Activated CD4-positive, CD25-positive, alpha-beta regulatory T cell treated with anti-CD3 and anti-CD28 coated beads, Interleukin-2, amount 50 U/mL, for 16 hours (primary cell): Measurements from ENCODE around the gene PDPN.

Experiments used
- DNase-seq: peaks from one replicate; pipeline ENCODE4 v3.0.0-alpha.2; 2020; ENCODE audit warnings: low read depth, low spot score

Gene PDPN

DNA sequence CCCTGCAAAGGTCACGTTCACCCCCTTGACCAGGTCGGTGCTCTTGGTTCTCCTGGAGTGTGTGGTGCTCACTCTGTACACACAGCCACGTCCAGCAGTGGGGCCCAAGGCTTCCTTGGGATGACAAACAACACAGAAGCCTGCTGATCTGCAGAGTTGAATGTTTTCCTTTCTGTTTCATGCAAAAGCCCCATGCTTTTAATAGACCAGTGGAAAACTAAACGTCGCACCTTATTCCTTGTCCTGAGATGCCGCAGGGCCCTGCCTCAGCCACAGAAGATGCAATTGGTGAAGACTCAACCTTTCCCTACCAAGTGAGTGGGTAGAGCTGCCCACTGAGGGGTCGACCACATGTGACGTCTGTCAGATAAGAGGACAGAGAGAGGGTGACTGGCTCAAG is 5.8 kb upstream of the PDPN start:
- DNase-seq, result no peak

DNA sequence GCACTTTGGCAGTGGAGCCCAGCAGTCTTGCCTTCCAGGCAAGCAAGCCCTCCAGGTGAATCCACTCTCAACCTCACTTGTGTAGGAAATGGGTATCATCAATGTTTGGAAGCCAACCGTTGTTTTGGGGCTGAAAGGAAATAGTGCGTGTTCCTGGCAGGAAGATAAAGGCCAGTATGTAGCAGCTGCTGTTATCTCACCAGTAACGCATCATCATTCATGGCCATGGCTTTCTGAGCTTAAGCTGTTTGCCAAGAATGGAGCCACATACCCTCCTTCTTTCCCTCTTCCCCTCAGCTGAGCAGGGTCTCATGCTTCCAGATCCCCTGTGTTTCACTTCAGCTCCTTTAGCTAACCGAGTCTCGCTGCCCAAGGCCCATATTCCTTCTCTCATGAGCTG is 2.2 kb upstream of the PDPN start:
- DNase-seq, result no peak

DNA sequence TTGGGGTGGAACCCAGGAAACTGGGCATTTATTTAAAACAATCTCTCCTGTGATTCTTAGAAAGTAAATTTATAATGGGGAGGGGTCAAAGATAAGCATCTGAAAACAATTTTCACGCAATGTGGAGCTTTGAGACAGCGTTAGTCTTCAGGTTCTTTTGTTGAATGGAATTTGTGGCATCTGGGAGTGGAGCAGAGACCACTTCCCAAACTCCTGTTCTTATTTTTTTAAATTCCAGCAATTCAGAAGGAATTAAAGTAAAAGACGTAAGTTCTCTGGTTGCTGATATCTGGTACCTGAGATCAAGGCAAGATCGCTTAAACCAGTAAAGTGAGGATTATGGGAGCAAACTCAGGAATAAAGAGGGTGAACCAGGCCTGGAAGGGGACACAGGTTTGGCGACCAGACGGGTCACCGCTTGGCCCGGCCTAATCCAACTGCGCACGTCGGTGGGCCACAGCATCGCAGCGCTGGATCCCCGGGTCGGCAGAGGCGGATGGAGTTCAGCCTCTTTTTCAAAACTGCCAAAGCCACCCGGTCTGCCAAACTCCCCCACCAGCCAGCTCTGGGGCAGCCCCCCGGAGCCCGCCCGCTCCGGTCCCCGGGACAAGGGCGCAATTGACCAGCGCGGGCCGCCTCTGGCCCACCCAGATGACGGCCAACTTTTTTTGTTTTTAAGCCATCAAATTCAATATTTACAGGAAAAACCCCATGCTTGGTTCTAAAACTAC is 754 bp upstream of the PDPN start:
- no peak for DNase-seq

DNA sequence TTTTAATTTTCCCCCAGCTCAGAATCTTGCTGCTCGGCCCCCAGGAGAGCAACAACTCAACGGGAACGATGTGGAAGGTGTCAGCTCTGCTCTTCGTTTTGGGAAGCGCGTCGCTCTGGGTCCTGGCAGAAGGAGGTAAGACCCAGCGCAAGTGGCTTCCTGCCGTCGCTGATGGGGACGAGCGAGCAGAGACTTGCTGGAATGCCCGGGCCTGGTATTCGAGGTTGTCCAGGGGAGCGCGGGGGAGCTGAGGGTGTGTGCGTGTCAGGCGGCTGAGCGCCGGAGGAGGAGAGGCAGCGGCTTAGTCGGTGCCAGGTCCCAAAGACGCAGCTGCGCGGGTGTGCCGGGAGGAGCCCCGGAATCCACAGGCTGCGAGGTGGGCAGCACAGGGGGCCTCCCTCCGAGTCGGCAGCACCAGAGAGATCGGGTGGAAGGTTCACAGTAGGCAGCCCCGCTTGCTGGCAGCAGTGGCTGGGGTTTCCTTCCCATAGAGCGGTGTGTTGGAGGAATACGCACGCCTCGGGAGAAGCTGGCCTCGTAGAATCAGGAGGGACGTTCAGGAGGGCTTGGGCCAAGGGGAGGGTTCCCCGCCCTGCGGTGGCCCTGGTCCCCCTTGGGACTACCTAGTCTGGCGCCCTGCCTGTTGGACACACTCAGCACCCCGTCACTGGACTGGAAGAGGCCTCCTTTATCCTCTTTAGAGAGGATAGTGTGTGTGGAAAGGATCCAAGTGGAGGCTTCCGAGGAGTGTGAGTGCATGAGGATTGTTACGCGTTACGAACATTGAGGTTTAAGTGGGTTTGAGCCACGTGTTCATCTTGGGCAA is 547 bp downstream of the PDPN start:
- no peak for DNase-seq

DNA sequence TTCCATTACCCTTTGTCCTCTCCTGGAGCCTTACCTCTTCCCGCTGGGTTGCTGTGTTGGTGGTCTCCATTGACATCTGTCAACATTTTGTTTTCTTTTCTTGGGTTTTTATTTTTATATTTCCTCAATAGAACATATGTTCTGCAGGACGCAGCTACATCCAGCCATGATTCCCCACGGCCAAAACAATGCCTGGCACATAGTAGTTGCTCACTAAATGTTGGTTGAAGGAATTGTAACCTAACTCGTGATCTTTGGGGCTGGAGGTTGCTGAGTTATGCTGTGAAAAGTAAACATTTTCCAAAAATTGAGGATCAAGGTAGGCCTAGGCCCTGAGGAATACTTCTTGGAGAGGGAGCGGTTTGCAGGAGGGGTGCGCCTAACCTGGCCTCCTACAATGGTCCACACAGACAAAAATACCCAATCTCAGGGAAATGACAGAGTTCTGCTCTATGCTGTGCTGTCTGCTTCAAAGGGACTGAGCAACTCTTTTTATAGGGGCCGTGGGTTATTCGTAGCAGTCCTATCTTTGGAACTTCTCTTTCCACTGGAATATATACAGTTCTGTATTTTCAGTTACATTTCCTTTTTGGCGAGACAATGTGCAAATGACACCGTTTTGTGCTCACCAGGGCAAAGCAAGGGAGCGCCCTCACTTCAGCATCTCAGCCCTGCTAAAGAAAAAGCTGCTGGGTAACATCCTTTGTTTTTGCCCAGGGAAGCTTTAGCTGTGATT is 1.4 kb downstream of the PDPN start:
- no peak for DNase-seq

DNA sequence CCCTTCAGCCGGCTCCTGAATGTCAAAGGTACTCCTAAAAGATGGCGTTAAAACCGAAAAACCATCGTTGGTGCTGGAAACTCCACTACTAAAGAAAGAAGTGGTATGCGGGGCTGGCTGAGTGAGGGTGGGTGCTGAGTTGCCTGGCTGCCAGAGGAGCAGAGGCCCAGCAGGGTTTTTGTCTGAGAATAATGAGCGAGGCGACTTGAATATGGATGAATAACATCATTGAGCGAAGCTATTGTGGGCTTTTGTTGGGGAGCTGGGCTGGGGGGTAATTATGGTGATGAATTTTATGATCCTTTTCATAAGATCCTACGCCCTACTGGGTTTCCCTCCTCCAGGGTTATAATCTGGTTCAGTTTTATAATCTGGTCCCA is 2.0 kb downstream of the PDPN start:
- no peak for DNase-seq

DNA sequence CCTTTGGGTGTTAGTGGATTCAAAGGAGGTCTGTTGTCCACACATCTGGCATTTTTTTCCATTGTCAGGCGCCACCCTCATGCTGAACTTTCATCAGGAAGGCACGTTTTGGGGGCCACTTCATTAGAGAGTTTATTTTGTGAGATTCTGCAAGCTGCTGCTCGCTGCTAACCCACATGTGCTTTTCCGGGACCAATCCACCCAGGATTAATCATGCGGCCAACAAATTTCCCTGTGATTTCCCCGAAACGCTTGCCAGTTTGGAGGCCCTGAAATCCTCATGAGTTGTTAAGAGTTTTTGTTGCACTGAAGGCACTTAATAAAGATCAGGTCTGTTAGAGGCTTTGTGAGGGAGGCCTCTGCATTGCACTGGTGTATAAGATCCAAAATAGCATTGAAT is 2.4 kb downstream of the PDPN start:
- DNase-seq, result no peak

DNA sequence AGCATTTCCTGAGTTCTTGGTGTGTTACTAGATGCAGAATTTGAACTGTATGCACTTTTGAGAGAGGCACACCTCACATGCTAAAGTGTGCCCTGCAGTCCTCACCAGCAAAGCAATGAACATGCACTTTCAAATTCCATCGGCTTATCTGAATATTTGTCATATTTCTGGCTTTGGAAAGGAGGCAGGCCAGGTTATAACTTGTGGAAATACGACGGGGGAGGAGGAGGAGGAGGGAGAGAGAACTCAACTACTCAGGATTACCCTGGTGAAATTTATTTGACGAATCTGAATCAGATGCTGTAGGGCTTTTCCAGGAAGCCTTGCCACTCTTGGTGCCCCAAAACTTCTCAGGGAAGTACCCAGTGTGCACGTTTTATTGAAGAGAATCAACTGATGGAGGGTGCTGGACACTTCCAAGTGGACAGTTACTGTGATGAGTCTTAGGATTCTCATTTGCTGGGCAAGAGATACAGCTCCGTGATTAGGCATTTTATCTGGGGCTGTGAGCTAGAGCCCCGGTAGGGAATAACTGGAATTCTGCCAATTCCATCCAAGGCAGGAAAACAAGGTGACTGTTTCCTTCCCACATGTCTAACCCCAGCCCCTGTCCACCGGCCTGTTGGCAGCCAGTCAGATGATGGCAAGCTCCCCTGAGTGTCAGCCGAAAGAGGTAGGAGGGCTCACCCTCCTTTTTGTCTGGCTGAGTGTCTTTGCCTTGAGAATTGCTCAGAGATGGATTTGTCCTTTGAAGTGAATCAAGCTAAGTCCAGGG is 3.8 kb downstream of the PDPN start:
- no peak for DNase-seq

DNA sequence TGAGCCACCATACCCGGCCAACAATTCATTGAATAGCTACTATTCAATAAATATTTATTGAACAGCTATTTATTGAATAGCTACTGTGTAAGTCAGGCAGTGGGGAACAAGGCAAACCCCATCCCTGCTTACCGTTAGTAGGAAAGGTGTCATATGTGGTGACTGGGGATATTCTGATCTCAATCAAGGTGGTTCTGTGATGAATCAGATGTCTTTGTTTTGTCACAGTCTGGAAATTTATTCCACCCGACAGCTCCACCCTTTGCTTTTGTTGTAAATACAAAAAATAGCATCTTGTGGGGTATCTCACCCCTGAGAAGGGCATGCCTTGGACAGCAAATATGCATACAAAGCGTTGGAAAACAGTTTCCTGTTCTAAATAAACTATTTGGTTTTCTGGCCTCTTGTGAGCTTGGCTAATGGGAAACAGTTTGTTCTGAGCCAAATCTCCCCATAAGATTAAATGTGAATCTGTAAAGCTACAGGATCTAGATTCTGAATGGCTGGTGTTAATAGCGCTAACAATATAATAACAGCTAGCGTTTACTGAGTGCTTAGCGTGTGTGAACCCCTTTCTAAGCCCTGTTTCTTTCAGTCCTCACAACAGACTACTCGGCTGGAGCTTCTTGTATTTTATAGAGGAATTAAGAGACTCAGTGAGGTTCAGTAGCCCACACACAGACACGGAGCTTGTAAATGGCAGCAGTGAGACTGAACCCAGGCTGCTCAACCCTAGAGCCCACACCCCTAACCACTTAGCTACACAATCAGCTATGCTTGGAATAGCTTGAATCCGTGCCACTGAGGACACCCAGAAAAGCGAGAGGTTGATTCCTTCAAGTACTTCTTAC is 5.5 kb downstream of the PDPN start:
- no peak for DNase-seq

DNA sequence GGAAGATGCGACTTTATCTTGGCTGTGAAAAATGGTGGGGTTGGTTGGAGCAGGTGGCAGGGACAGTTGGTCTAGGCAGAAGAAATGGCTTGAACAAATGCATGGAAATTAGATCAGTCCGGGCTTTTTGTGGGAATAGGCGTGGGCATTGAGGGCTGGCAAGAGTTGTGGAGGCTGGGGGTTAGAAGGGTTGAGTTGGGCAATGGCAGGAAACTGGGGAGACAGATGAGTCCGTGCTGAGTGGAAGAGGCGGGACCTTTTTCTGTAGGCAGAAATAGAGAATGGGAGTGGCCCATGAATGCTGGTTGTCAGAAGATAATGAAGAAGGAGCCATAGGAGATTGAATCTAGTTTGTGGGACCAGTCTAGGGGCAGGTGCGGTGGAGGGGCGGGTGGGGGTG is 6.9 kb downstream of the PDPN start:
- DNase-seq, result no peak

DNA sequence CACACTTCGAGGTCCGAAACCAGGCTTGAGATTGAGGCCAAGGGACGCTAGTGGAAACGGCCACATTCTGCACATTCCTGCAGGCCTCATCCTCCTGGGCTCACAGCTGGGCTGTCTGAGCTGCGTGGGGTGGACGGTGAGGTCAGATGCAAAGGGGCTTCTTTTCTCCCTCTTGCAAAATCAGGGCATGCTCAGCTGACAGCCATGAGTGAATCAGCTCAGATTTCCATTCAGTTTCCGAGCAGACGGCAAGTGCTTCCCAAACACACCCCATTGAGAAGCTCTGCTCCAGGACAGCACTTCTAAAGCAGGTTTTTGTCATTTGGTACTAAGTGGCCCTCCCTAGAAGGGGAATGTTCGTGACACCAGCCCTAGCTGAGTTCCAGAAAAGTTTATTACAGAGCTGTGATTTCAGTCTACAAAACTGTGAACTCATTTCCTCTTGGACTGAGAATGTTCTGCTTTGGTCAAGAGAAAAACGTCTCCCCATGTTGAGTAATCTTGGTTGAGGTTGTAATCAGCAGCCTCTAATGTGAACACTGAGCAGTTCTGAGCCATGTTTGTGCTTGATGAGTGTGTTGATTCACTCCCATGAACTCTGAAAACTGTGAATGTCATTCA is 10.0 kb downstream of the PDPN start:
- DNase-seq, result no peak

DNA sequence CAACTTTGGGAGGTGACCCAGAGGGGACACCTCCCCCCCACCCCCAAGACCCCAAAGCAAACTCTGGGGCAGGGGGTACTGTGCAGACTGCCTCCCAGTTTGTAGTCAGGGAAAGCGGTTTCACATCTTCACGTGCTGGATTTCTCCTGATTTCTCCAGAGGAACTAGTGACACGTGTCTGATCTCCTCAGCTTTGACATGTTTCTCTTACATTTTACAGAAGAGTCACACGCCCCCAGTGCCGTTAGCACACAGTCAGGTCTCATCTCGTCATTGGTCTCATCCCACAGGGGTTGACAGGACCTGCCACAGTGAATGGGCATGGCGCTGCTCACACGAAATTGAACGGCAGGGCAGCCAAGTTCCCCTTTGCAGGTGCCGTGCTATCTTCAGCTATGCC is 11.8 kb downstream of the PDPN start:
- DNase-seq, result no peak

DNA sequence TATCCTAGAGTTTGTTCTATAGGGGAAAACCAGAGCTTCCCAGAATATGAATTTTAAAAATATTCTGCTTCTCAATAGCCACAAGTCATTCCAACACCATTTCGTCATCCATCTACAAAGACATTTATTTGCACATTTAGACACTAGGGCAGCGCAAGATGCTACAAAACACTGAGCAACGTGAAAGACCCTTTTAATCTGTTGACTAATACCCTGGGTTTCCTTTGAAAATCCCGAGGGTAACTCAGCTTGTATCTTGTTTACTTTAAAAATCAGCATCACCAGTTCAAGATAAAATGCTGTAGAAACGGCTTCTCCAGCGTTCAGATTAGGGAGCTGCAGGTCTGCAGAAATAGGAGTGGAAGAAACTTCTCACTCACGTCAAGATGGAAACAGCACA is 13.5 kb downstream of the PDPN start:
- DNase-seq, result no peak

DNA sequence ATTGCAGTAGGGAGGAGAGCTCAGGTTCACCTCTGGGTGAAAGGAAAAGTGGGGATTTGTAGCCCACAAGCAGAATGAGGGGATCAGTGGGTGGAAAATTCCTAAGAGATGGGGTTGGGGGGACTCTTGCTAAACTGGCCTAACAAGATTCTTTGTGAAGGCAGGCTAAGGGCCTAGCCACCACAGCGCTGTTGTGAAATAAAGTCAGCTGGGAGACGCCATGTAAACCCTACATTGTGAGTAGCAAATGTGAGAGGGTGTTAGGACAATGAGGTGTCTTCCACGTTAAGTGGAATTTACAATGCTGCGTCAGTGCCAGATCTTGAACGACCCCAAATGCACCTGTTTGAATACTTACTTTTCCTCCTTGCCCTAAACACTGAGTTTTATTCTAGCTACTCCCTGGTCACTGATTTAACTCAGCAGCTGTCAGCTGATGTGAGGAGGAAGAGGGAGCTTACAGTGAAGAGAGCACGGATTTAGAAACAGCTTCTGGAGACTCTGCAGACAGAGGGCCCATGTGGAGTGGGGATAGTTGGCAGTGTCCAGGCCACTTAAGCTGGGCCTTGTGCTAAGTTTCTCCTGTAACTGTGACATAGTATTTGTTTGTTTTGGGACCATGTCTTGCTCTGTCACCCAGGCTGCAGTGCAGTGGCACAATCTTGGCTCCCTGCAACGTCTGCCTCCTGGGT is 17.3 kb downstream of the PDPN start:
- no peak for DNase-seq

DNA sequence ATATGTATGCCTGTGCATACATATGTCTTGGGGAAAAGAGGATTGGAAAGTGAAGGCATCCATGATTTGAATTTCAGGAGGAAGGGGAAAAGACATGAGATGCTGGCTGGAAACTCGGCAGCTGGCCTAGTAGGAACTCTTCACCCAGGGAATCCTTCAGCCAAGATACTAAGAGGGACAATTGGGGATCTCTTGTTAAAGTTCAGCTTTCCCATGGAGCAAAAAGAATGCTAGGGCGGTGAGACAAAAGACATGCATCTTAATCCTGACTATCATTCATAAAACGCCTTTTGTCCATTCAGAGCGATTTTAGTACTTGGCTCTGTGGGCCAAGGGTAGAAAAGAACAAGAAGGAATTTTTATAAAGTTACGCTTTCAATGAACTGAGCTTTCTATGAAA is 20.5 kb downstream of the PDPN start:
- DNase-seq, result no peak

DNA sequence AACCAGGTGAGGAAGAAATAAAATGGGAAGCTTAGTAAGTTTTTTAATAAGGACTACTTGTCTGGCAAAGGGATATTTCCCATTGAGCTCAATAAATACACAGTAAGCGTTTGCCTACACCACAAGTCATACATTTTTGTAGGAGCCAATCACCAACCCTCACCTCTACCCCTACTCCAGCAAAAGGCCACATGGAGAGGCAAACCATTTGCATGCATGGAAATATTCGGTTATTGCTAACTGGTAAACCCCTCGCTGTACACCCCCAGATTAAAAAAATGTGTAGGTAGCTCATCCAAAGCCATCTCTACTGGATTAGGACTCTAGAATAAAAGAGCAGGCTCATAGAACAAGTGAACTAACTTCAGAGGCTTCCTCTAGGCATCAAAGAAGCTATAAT is 21.1 kb downstream of the PDPN start:
- DNase-seq, result no peak

DNA sequence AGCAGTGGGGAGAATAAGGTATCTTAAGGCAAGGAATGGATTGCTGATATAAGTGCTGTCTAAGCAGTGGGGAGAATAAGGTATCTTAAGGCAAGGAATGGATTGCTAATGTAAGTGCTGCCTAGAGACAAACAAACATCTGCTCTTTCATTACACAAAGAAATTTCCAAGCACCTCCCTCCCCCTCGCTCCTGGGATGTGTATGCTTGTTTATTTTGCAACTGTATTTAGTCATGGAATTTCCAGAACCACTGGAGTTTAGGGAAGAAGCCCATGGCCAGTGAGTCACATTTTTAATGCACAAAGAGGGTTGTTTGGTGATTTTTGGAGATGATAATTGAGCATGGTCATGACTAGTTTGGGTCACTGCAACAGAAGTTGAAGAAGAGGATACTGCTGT is 21.5 kb downstream of the PDPN start:
- DNase-seq, result no peak

DNA sequence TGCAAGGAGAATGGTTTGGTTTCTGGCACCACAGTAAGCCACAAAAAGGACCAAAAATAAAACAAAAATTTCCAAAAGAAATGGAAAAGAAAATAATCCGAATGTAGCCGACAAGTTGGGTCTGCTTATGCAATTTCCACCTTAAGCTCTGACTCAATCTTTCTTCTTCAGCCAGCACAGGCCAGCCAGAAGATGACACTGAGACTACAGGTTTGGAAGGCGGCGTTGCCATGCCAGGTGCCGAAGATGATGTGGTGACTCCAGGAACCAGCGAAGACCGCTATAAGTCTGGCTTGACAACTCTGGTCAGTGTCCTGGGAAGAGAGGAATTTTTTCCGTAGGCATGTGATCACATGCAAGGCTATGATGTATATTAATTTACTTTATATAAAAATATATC is 23.4 kb downstream of the PDPN start:
- DNase-seq, result no peak

DNA sequence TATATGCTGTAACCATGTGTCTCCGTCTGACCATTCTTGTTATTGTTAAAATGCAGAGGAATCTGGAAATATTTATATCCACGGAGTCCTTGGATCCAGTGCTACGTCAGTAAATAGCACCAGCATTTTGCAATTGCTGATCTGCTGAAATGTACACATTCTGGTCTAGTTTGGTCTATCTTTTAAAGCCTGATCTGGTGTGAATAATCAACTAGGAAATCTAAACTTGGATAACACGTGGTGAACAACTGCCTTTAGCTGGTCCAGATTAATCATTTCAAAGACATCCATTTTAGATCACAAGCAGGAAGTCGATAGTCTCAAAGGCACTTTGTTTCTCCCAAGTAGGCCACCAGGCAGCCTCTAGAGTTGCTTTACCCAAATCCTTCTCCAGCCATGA is 32.6 kb downstream of the PDPN start:
- no peak for DNase-seq

DNA sequence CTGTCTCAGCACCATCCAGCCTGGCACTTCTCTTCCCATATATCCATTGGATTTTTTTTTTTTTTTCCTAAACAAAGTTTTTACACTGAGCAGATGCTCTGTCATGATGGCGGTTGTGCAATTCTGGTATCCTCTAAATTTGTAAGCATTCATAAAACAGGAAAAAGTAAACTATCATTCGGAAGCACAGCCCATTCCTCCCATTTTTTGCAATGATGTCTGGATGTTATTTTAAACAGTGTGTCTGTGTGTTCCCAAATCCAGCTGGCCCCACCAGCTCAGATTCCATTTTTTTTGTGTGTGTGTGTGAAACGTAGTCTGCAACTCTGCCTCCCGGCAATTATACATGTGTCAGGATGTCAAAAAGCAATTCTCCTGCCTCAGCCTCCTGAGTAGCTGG is 33.5 kb downstream of the PDPN start:
- DNase-seq, result no peak
